ENCODE measurements around the gene GPC6. TPM values are rescaled to one million over a fixed set of nuclear protein-coding genes. Genes with fewer than 3 reads are reported as not detected.

GPC6 gene
- total and polyA plus RNA-seq, 2 donors (not counting 1 experiment from before 2014, with no cell fraction given): not detected

GRCh38 chr13:93328943-93329342 lies 102.3 kb downstream of the GPC6 start:
- Histone ChIP-seq H3K9ac (ENCODE audit: low read length) (no peak overlapping the region), H3K4me3 (ENCODE audit: control extremely low read depth in 1 of 5, extremely low read depth in 1 of 5, insufficient read depth in 1 of 5, low read depth in 2 of 5, low read length in 4 of 5) (no peak overlapping the region), H3K4me1 (ENCODE audit: control insufficient read depth in 2 of 2, insufficient read depth in 2 of 2, low read length in 2 of 2) (no peaks in the 10 kb centered on the region), H2AFZ (ENCODE audit: insufficient read depth, low read depth, low read length, poor library complexity, severe bottlenecking) (no peak overlapping the region), H3K27me3 (replicated peaks in 1 of 4; ENCODE audit: control extremely low read depth in 1 of 4, control insufficient read depth in 3 of 4, insufficient read depth in 4 of 4, low read length in 3 of 4) (no peaks in the 10 kb centered on the region), H3K9me3 (ENCODE audit: control extremely low read depth in 1 of 3, control insufficient read depth in 2 of 3, insufficient read depth in 1 of 3, low read length in 2 of 3) (peaks cover 0 to 4% (median 1%) of the 10 kb centered on the region in 3 donors), H3K79me2 (ENCODE audit: control insufficient read depth, insufficient read depth, low read length) (no peaks in the 10 kb centered on the region), H3K36me3 (replicated peaks in 1 of 2; ENCODE audit: control extremely low read depth in 1 of 2, control insufficient read depth in 1 of 2, extremely low read depth in 1 of 2, insufficient read depth in 2 of 2, low read length in 1 of 2) (no peaks in the 10 kb centered on the region), H3K27ac (ENCODE audit: low read length in 2 of 2) (no peak overlapping the region), H3K4me2 (replicated peaks; ENCODE audit: low read depth, low read length, poor library complexity, severe bottlenecking) (no peak overlapping the region), H4K20me1 (ENCODE audit: control insufficient read depth, insufficient read depth, low read length, poor library complexity, severe bottlenecking) (no peaks in the 10 kb centered on the region)
- intact Hi-C loops (cut with micrococcal nuclease): no loop called here
- DNase-seq (no peak), ATAC-seq (ENCODE audit: low read depth) (no peak)
- WGBS (ENCODE audit: insufficient coverage): no CpG with 5 or more reads among the region's 2 CpGs
- Mint-ChIP-seq H3K9me3 (ENCODE audit: insufficient read depth) (peaks cover 8% of the 10 kb centered on the region), H3K27me3 (no peaks in the 10 kb centered on the region), H3K4me1 (no peaks in the 10 kb centered on the region), H3K4me3 (no peak overlapping the region), H3K27ac (no peak overlapping the region)
- TF ChIP-seq EZH2 (IDR thresholded peaks at IDR 0.05; ENCODE audit: borderline replicate concordance, insufficient read depth, low read depth, low read length, poor library complexity, severe bottlenecking): no peak
- TF ChIP-seq CTCF (IDR thresholded peaks at IDR 0.05): no peak
- POLR2A ChIA-PET: no interaction called here
- CTCF ChIA-PET: no interaction called here

GRCh38 chr13:93336728-93337127 lies 110.1 kb downstream of the GPC6 start:
- Histone ChIP-seq H3K4me2 (replicated peaks; ENCODE audit: low read depth, low read length, poor library complexity, severe bottlenecking) (no peak overlapping the region), H3K27ac (ENCODE audit: low read length in 2 of 2) (no peak overlapping the region), H3K9me3 (ENCODE audit: control extremely low read depth in 1 of 3, control insufficient read depth in 2 of 3, insufficient read depth in 1 of 3, low read length in 2 of 3) (peaks cover 0 to 8% (median 0%) of the 10 kb centered on the region in 3 donors), H3K9ac (ENCODE audit: low read length) (no peak overlapping the region), H3K79me2 (ENCODE audit: control insufficient read depth, insufficient read depth, low read length) (no peaks in the 10 kb centered on the region), H3K4me1 (ENCODE audit: control insufficient read depth in 2 of 2, insufficient read depth in 2 of 2, low read length in 2 of 2) (no peaks in the 10 kb centered on the region), H4K20me1 (ENCODE audit: control insufficient read depth, insufficient read depth, low read length, poor library complexity, severe bottlenecking) (no peaks in the 10 kb centered on the region), H2AFZ (ENCODE audit: insufficient read depth, low read depth, low read length, poor library complexity, severe bottlenecking) (no peak overlapping the region), H3K36me3 (replicated peaks in 1 of 2; ENCODE audit: control extremely low read depth in 1 of 2, control insufficient read depth in 1 of 2, extremely low read depth in 1 of 2, insufficient read depth in 2 of 2, low read length in 1 of 2) (no peaks in the 10 kb centered on the region), H3K27me3 (replicated peaks in 1 of 4; ENCODE audit: control extremely low read depth in 1 of 4, control insufficient read depth in 3 of 4, insufficient read depth in 4 of 4, low read length in 3 of 4) (no peaks in the 10 kb centered on the region), H3K4me3 (ENCODE audit: control extremely low read depth in 1 of 5, extremely low read depth in 1 of 5, insufficient read depth in 1 of 5, low read depth in 2 of 5, low read length in 4 of 5) (no peak overlapping the region)
- WGBS (ENCODE audit: insufficient coverage): 75% methylated on average over 2 of the region's 4 CpGs
- no peaks in the 10 kb centered on the region for H3K4me1 Mint-ChIP-seq
- no peak overlapping the region for H3K4me3 Mint-ChIP-seq
- peaks cover 11% of the 10 kb centered on the region for H3K9me3 Mint-ChIP-seq (ENCODE audit: insufficient read depth)
- no peak overlapping the region for H3K27ac Mint-ChIP-seq
- TF ChIP-seq EZH2 (IDR thresholded peaks at IDR 0.05; ENCODE audit: borderline replicate concordance, insufficient read depth, low read depth, low read length, poor library complexity, severe bottlenecking) (no peak), CTCF (IDR thresholded peaks at IDR 0.05) (no peak)
- intact Hi-C loops (cut with micrococcal nuclease): no loop called here
- CTCF ChIA-PET: no interaction called here
- no peaks in the 10 kb centered on the region for H3K27me3 Mint-ChIP-seq
- DNase-seq (no peak), ATAC-seq (ENCODE audit: low read depth) (no peak)
- POLR2A ChIA-PET: no interaction called here

All from B cell (primary cell).